GM12878 (cell line): ENCODE data around the gene BDH1.

Experiments
- DPF2 ChIP-seq: fragments of 450-650 bp; IDR thresholded peaks from 2 replicates; pipeline ENCODE4 v1.6.1; 2017; ENCODE audit warnings: mild to moderate bottlenecking
- MTA3 ChIP-seq: IDR thresholded peaks from 2 replicates; pipeline ENCODE4 v1.6.1; 2012; ENCODE audit warnings: low read length, inconsistent platforms, borderline replicate concordance
- SMC3 ChIP-seq: IDR thresholded peaks from 2 replicates; pipeline ENCODE4 v1.6.1; 2011; ENCODE audit warnings: low read length, improper control_type of control experiment, borderline replicate concordance

- TF ChIP-seq SMC3 (no peak), DPF2 (no peak), MTA3 (no peak)
Measured at GRCh38 chr3:197460002-197460401, 95.8 kb downstream of the BDH1 start.
